ENCODE measurements around the gene SGPL1.

The SGPL1 gene

GRCh38 chr10:70797840-70798239, 17.9 kb upstream of the SGPL1 start:
- H3K36me3 ChIP-seq (ENCODE audit: control insufficient read depth in 1 of 2, insufficient read depth in 2 of 2, low read length in 2 of 2), result no peaks in the 10 kb centered on the region
- no peaks in the 10 kb centered on the region for H3K9me3 ChIP-seq (ENCODE audit: control insufficient read depth in 1 of 2, low read length in 2 of 2)
- no peak overlapping the region for H3K27ac ChIP-seq (ENCODE audit: low read depth, low read length)
- no peaks in the 10 kb centered on the region for H3K27me3 ChIP-seq (ENCODE audit: control insufficient read depth in 1 of 2, insufficient read depth in 2 of 2, low read length in 2 of 2)
- no peak overlapping the region for H3K9ac ChIP-seq (ENCODE audit: low read depth in 1 of 2, low read length in 2 of 2)
- H3K4me1 ChIP-seq (ENCODE audit: control insufficient read depth in 1 of 2, insufficient read depth in 2 of 2, low read length in 2 of 2), result no peaks in the 10 kb centered on the region
- no peak overlapping the region for H3K4me3 ChIP-seq (ENCODE audit: low read depth in 1 of 2, low read length in 2 of 2)

- Histone ChIP-seq H3K9me3 (ENCODE audit: control insufficient read depth in 1 of 2, low read length in 2 of 2) (no peaks in the 10 kb centered on the region), H3K4me3 (ENCODE audit: low read depth in 1 of 2, low read length in 2 of 2) (no peak overlapping the region), H3K4me1 (ENCODE audit: control insufficient read depth in 1 of 2, insufficient read depth in 2 of 2, low read length in 2 of 2) (no peaks in the 10 kb centered on the region), H3K9ac (ENCODE audit: low read depth in 1 of 2, low read length in 2 of 2) (no peak overlapping the region), H3K27ac (ENCODE audit: low read depth, low read length) (no peak overlapping the region), H3K27me3 (ENCODE audit: control insufficient read depth in 1 of 2, insufficient read depth in 2 of 2, low read length in 2 of 2) (no peaks in the 10 kb centered on the region), H3K36me3 (ENCODE audit: control insufficient read depth in 1 of 2, insufficient read depth in 2 of 2, low read length in 2 of 2) (no peaks in the 10 kb centered on the region)
These were observed 16.6 kb upstream of the SGPL1 start for GRCh38 chr10:70799124-70799523.

- H3K27ac ChIP-seq (ENCODE audit: low read depth, low read length), result no peak overlapping the region
- no peaks in the 10 kb centered on the region for H3K36me3 ChIP-seq (ENCODE audit: control insufficient read depth in 1 of 2, insufficient read depth in 2 of 2, low read length in 2 of 2)
- no peak overlapping the region for H3K4me3 ChIP-seq (ENCODE audit: low read depth in 1 of 2, low read length in 2 of 2)
- H3K9me3 ChIP-seq (ENCODE audit: control insufficient read depth in 1 of 2, low read length in 2 of 2), result no peaks in the 10 kb centered on the region
- H3K9ac ChIP-seq (ENCODE audit: low read depth in 1 of 2, low read length in 2 of 2), result no peak overlapping the region
- no peaks in the 10 kb centered on the region for H3K4me1 ChIP-seq (ENCODE audit: control insufficient read depth in 1 of 2, insufficient read depth in 2 of 2, low read length in 2 of 2)
- no peaks in the 10 kb centered on the region for H3K27me3 ChIP-seq (ENCODE audit: control insufficient read depth in 1 of 2, insufficient read depth in 2 of 2, low read length in 2 of 2)
These were observed 13.9 kb upstream of the SGPL1 start for GRCh38 chr10:70801854-70802253.

GRCh38 chr10:70803775-70804420, 11.8 kb upstream of the SGPL1 start:
- H3K4me3 ChIP-seq (ENCODE audit: low read depth in 1 of 2, low read length in 2 of 2), result no peak overlapping the region
- no peaks in the 10 kb centered on the region for H3K4me1 ChIP-seq (ENCODE audit: control insufficient read depth in 1 of 2, insufficient read depth in 2 of 2, low read length in 2 of 2)
- H3K9me3 ChIP-seq (ENCODE audit: control insufficient read depth in 1 of 2, low read length in 2 of 2), result no peaks in the 10 kb centered on the region
- H3K27ac ChIP-seq (ENCODE audit: low read depth, low read length), result no peak overlapping the region
- H3K36me3 ChIP-seq (ENCODE audit: control insufficient read depth in 1 of 2, insufficient read depth in 2 of 2, low read length in 2 of 2), result no peaks in the 10 kb centered on the region
- H3K9ac ChIP-seq (ENCODE audit: low read depth in 1 of 2, low read length in 2 of 2), result no peak overlapping the region
- no peaks in the 10 kb centered on the region for H3K27me3 ChIP-seq (ENCODE audit: control insufficient read depth in 1 of 2, insufficient read depth in 2 of 2, low read length in 2 of 2)

- no peak overlapping the region for H3K9ac ChIP-seq (ENCODE audit: low read depth in 1 of 2, low read length in 2 of 2)
- no peaks in the 10 kb centered on the region for H3K4me1 ChIP-seq (ENCODE audit: control insufficient read depth in 1 of 2, insufficient read depth in 2 of 2, low read length in 2 of 2)
- no peak overlapping the region for H3K4me3 ChIP-seq (ENCODE audit: low read depth in 1 of 2, low read length in 2 of 2)
- no peaks in the 10 kb centered on the region for H3K9me3 ChIP-seq (ENCODE audit: control insufficient read depth in 1 of 2, low read length in 2 of 2)
- no peaks in the 10 kb centered on the region for H3K27me3 ChIP-seq (ENCODE audit: control insufficient read depth in 1 of 2, insufficient read depth in 2 of 2, low read length in 2 of 2)
- no peak overlapping the region for H3K27ac ChIP-seq (ENCODE audit: low read depth, low read length)
- H3K36me3 ChIP-seq (ENCODE audit: control insufficient read depth in 1 of 2, insufficient read depth in 2 of 2, low read length in 2 of 2), result no peaks in the 10 kb centered on the region
These were observed 11.3 kb upstream of the SGPL1 start for GRCh38 chr10:70804421-70804808.

GRCh38 chr10:70805619-70806215, 10.0 kb upstream of the SGPL1 start:
- Histone ChIP-seq H3K4me3 (ENCODE audit: low read depth in 1 of 2, low read length in 2 of 2) (no peak overlapping the region), H3K27me3 (ENCODE audit: control insufficient read depth in 1 of 2, insufficient read depth in 2 of 2, low read length in 2 of 2) (no peaks in the 10 kb centered on the region), H3K36me3 (ENCODE audit: control insufficient read depth in 1 of 2, insufficient read depth in 2 of 2, low read length in 2 of 2) (no peaks in the 10 kb centered on the region), H3K27ac (ENCODE audit: low read depth, low read length) (no peak overlapping the region), H3K4me1 (ENCODE audit: control insufficient read depth in 1 of 2, insufficient read depth in 2 of 2, low read length in 2 of 2) (no peaks in the 10 kb centered on the region), H3K9me3 (ENCODE audit: control insufficient read depth in 1 of 2, low read length in 2 of 2) (no peaks in the 10 kb centered on the region), H3K9ac (ENCODE audit: low read depth in 1 of 2, low read length in 2 of 2) (no peak overlapping the region)

- Histone ChIP-seq H3K4me1 (ENCODE audit: control insufficient read depth in 1 of 2, insufficient read depth in 2 of 2, low read length in 2 of 2) (no peaks in the 10 kb centered on the region), H3K9ac (ENCODE audit: low read depth in 1 of 2, low read length in 2 of 2) (no peak overlapping the region), H3K9me3 (ENCODE audit: control insufficient read depth in 1 of 2, low read length in 2 of 2) (no peaks in the 10 kb centered on the region), H3K4me3 (ENCODE audit: low read depth in 1 of 2, low read length in 2 of 2) (no peak overlapping the region), H3K36me3 (ENCODE audit: control insufficient read depth in 1 of 2, insufficient read depth in 2 of 2, low read length in 2 of 2) (no peaks in the 10 kb centered on the region), H3K27me3 (ENCODE audit: control insufficient read depth in 1 of 2, insufficient read depth in 2 of 2, low read length in 2 of 2) (no peaks in the 10 kb centered on the region), H3K27ac (ENCODE audit: low read depth, low read length) (no peak overlapping the region)
These were observed 8.9 kb upstream of the SGPL1 start for GRCh38 chr10:70806841-70807240.

GRCh38 chr10:70807556-70807955, 8.2 kb upstream of the SGPL1 start:
- H3K4me3 ChIP-seq (ENCODE audit: low read depth in 1 of 2, low read length in 2 of 2), result no peak overlapping the region
- H3K27me3 ChIP-seq (ENCODE audit: control insufficient read depth in 1 of 2, insufficient read depth in 2 of 2, low read length in 2 of 2), result no peaks in the 10 kb centered on the region
- no peaks in the 10 kb centered on the region for H3K9me3 ChIP-seq (ENCODE audit: control insufficient read depth in 1 of 2, low read length in 2 of 2)
- H3K9ac ChIP-seq (ENCODE audit: low read depth in 1 of 2, low read length in 2 of 2), result no peak overlapping the region
- H3K4me1 ChIP-seq (ENCODE audit: control insufficient read depth in 1 of 2, insufficient read depth in 2 of 2, low read length in 2 of 2), result no peaks in the 10 kb centered on the region
- no peak overlapping the region for H3K27ac ChIP-seq (ENCODE audit: low read depth, low read length)
- no peaks in the 10 kb centered on the region for H3K36me3 ChIP-seq (ENCODE audit: control insufficient read depth in 1 of 2, insufficient read depth in 2 of 2, low read length in 2 of 2)

GRCh38 chr10:70809011-70809611, 6.6 kb upstream of the SGPL1 start:
- no peak overlapping the region for H3K4me3 ChIP-seq (ENCODE audit: low read depth in 1 of 2, low read length in 2 of 2)
- no peak overlapping the region for H3K27ac ChIP-seq (ENCODE audit: low read depth, low read length)
- H3K36me3 ChIP-seq (ENCODE audit: control insufficient read depth in 1 of 2, insufficient read depth in 2 of 2, low read length in 2 of 2), result no peaks in the 10 kb centered on the region
- H3K27me3 ChIP-seq (ENCODE audit: control insufficient read depth in 1 of 2, insufficient read depth in 2 of 2, low read length in 2 of 2), result no peaks in the 10 kb centered on the region
- no peak overlapping the region for H3K9ac ChIP-seq (ENCODE audit: low read depth in 1 of 2, low read length in 2 of 2)
- H3K9me3 ChIP-seq (ENCODE audit: control insufficient read depth in 1 of 2, low read length in 2 of 2), result no peaks in the 10 kb centered on the region
- no peaks in the 10 kb centered on the region for H3K4me1 ChIP-seq (ENCODE audit: control insufficient read depth in 1 of 2, insufficient read depth in 2 of 2, low read length in 2 of 2)

- Histone ChIP-seq H3K36me3 (ENCODE audit: control insufficient read depth in 1 of 2, insufficient read depth in 2 of 2, low read length in 2 of 2) (no peaks in the 10 kb centered on the region), H3K27me3 (ENCODE audit: control insufficient read depth in 1 of 2, insufficient read depth in 2 of 2, low read length in 2 of 2) (no peaks in the 10 kb centered on the region), H3K4me3 (ENCODE audit: low read depth in 1 of 2, low read length in 2 of 2) (no peak overlapping the region), H3K9me3 (ENCODE audit: control insufficient read depth in 1 of 2, low read length in 2 of 2) (no peaks in the 10 kb centered on the region), H3K4me1 (ENCODE audit: control insufficient read depth in 1 of 2, insufficient read depth in 2 of 2, low read length in 2 of 2) (no peaks in the 10 kb centered on the region), H3K9ac (ENCODE audit: low read depth in 1 of 2, low read length in 2 of 2) (no peak overlapping the region), H3K27ac (ENCODE audit: low read depth, low read length) (no peak overlapping the region)
These were observed 6.0 kb upstream of the SGPL1 start for GRCh38 chr10:70809726-70810125.

All from duodenal mucosa (tissue), 2 donors.